KMS-11 (cell line): Measurements from ENCODE around the gene GPD1L.

ENCODE experiments used
- H2AFZ ChIP-seq: fragments of 200-600 bp; sonication (generic); 2 replicates; pipeline ENCODE4 v1.6.1; 2016; ENCODE audit warnings: antibody characterized with exemption, mixed run types, low read depth
- H3K27ac ChIP-seq: fragments of 200-600 bp; sonication (generic); 2 replicates; pipeline ENCODE4 v1.6.1; 2016; ENCODE audit warnings: mild to moderate bottlenecking, mixed run types
- H3K27me3 ChIP-seq: fragments of 200-600 bp; sonication (generic); 2 replicates; pipeline ENCODE4 v1.6.1; 2017; ENCODE audit warnings: mild to moderate bottlenecking, low read depth, mixed run types, moderate library complexity; ENCODE audit not compliant: insufficient read depth
- H3K36me3 ChIP-seq: fragments of 200-600 bp; sonication (generic); 2 replicates; pipeline ENCODE4 v1.6.1; 2017; ENCODE audit warnings: mild to moderate bottlenecking, mixed run types; ENCODE audit not compliant: insufficient read depth
- H3K4me1 ChIP-seq: fragments of 200-600 bp; sonication (generic); 2 replicates; pipeline ENCODE4 v1.6.1; 2016; ENCODE audit warnings: mild to moderate bottlenecking, low read depth, mixed run types; ENCODE audit not compliant: poor library complexity, severe bottlenecking
- H3K4me2 ChIP-seq: fragments of 200-600 bp; sonication (generic); 2 replicates; pipeline ENCODE4 v1.7.0; 2016; ENCODE audit warnings: mild to moderate bottlenecking, mixed run types
- H3K4me3 ChIP-seq: fragments of 200-600 bp; sonication (generic); IDR thresholded peaks from 2 replicates; pipeline ENCODE4 v1.6.1; 2017; ENCODE audit warnings: low read depth, low read length, mixed read lengths; ENCODE audit not compliant: insufficient read depth
- H3K79me2 ChIP-seq: fragments of 200-600 bp; sonication (generic); 2 replicates; pipeline ENCODE4 v1.6.1; 2016; ENCODE audit warnings: low read depth, mixed run types; ENCODE audit not compliant: insufficient read depth
- H3K9ac ChIP-seq: fragments of 200-600 bp; sonication (generic); 2 replicates; pipeline ENCODE4 v1.6.1; 2016; ENCODE audit warnings: mild to moderate bottlenecking, mixed run types
- H4K20me1 ChIP-seq: fragments of 200-600 bp; sonication (generic); 2 replicates; pipeline ENCODE4 v1.6.1; 2016; ENCODE audit warnings: mild to moderate bottlenecking, mixed run types; ENCODE audit not compliant: insufficient read depth
- TF ChIP-seq, protein P1 (sequence below): fragments of 200-600 bp; sonication (generic); conservative IDR thresholded peaks from 2 replicates; pipeline ENCODE4 v1.6.1; 2017; ENCODE audit warnings: low read depth, mild to moderate bottlenecking, antibody characterized with exemption, low read length, moderate library complexity, mixed read lengths

The GPD1L gene

DNA sequence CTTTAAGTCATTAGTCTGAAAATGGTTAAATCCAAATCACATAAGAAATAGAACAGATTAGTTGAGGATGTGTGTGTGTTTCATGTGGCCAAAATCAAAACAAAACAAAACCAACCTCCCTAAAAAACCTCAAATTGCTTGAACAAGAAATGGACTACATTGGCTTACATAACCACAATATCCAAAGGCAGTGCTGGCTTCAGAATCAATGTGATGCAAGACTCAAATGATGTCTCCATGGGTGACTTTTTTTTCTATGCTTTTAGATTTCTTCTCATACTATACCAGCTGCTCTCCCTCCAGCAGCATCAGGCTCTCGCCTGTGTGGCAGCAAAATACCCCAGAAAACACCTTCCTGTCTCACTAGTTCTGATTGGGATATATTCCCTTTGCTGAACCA lies 96.1 kb downstream of the GPD1L start:
- Histone ChIP-seq H3K4me3 (no peak overlapping the region), H3K4me1 (no peaks in the 10 kb centered on the region), H3K27ac (no peak overlapping the region), H3K79me2 (no peaks in the 10 kb centered on the region), H3K4me2 (no peak overlapping the region), H3K27me3 (no peaks in the 10 kb centered on the region), H4K20me1 (no peaks in the 10 kb centered on the region), H3K9ac (no peak overlapping the region), H2AFZ (no peak overlapping the region), H3K36me3 (no peaks in the 10 kb centered on the region)
- TF ChIP-seq, protein P1, sequence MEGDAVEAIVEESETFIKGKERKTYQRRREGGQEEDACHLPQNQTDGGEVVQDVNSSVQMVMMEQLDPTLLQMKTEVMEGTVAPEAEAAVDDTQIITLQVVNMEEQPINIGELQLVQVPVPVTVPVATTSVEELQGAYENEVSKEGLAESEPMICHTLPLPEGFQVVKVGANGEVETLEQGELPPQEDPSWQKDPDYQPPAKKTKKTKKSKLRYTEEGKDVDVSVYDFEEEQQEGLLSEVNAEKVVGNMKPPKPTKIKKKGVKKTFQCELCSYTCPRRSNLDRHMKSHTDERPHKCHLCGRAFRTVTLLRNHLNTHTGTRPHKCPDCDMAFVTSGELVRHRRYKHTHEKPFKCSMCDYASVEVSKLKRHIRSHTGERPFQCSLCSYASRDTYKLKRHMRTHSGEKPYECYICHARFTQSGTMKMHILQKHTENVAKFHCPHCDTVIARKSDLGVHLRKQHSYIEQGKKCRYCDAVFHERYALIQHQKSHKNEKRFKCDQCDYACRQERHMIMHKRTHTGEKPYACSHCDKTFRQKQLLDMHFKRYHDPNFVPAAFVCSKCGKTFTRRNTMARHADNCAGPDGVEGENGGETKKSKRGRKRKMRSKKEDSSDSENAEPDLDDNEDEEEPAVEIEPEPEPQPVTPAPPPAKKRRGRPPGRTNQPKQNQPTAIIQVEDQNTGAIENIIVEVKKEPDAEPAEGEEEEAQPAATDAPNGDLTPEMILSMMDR, result no peak

DNA sequence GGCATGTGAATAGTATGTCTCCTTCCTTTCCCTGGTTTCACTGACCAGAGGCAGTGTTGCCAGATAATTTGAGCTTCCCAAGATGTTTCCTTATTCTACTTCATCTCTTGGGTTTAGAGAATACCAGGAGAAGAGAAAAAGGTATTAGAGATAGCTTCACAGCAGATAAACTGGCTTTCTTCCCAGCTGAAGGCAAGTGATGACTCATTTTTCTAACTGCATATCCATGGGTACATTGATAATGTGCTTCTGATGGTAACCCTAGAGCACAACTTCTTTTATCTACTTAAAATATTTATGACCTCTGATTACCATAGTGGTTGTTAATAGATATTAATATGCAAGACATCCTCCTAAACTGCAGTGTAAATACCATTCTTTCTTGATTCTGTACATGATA lies 97.4 kb downstream of the GPD1L start:
- Histone ChIP-seq H3K27ac (no peak overlapping the region), H3K27me3 (no peaks in the 10 kb centered on the region), H4K20me1 (no peaks in the 10 kb centered on the region), H3K9ac (no peak overlapping the region), H3K4me2 (no peak overlapping the region), H2AFZ (no peak overlapping the region), H3K36me3 (no peaks in the 10 kb centered on the region), H3K4me3 (no peak overlapping the region), H3K4me1 (no peaks in the 10 kb centered on the region), H3K79me2 (no peaks in the 10 kb centered on the region)
- TF ChIP-seq, protein P1, result no peak

DNA sequence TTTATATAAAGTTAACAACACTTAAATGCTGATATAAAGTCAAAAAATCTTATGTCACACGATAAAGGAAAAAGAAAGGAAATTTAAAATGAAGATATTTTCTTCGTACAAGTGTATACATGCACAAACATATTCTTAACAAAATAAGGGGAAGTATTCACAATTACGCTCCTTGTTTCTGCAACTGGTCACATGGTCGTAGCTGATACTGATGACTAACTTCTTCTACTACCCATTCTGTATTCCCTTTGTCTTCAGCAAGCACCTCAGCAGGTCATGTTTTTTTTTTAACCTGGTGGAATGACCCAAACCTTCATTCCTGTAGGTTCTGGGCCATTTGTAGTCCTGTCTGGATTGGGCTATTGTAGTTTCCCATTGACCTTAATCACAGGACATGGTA lies 102.0 kb downstream of the GPD1L start:
- H3K4me1 ChIP-seq, result no peaks in the 10 kb centered on the region
- no peaks in the 10 kb centered on the region for H3K79me2 ChIP-seq
- no peaks in the 10 kb centered on the region for H3K27me3 ChIP-seq
- TF ChIP-seq, protein P1, result no peak
- H3K36me3 ChIP-seq, result no peaks in the 10 kb centered on the region
- no peak overlapping the region for H3K27ac ChIP-seq
- H4K20me1 ChIP-seq, result no peaks in the 10 kb centered on the region
- H3K4me2 ChIP-seq, result no peak overlapping the region
- no peak overlapping the region for H3K9ac ChIP-seq
- H2AFZ ChIP-seq, result no peak overlapping the region
- no peak overlapping the region for H3K4me3 ChIP-seq

DNA sequence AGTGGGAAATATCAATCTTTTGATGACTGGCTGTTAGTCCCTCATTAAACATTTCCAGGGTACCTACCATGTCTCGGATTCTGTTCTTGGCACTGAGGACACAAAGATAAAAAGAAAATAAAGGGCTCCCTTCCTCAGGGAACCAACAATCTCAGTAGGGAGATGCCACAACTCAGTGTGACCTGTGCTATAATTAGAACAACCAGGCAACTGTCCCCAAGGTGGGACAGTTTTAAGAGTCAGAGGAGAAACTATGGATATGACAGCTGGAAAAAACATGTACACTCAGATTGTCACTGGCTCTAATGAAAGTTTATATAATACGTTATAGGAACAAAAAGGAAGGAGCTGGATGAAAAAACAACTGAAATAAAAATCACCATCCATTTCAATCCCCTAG lies 108.8 kb downstream of the GPD1L start:
- Histone ChIP-seq H3K36me3 (no peaks in the 10 kb centered on the region), H3K4me3 (no peak overlapping the region), H3K4me1 (no peaks in the 10 kb centered on the region), H2AFZ (no peak overlapping the region), H3K4me2 (no peak overlapping the region), H3K27ac (no peak overlapping the region), H3K27me3 (no peaks in the 10 kb centered on the region), H3K79me2 (no peaks in the 10 kb centered on the region), H3K9ac (no peak overlapping the region), H4K20me1 (no peaks in the 10 kb centered on the region)
- TF ChIP-seq, protein P1, result no peak
